ENCODE measurements around the gene PRKX.
"Not testable (repeated sequence)": the region's sequence is repeated elsewhere in the genome, so short reads cannot be mapped to it uniquely, and the experiment has no call there.

The PRKX gene

GRCh38 chrX:3707673-3708274, 5.7 kb downstream of the PRKX start:
- not testable (repeated sequence) for DNase-seq

DNA sequence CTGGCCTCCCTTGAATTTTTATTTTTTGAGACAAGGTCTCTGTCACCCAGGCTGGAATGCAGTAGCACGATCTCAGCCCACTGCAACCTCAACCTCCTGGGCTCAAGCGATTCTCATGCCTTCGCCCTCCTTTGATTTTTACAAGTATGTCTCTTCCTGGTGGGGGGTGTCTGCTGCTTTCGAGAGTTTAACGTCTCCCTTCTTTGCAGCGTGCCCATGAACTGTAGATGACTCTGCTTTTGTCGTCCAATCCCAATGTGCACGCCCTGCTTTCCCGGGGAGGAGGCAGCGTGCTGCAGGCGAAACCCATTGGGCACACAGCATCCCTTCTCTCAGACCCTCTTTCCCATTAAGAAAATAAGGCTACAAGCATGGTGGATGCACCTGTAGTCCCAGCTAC, 7.0 kb downstream of the PRKX start:
- DNase-seq: no peak

- DNase-seq: not testable (repeated sequence)
Observed at GRCh38 chrX:3703251-3703650, 10.2 kb downstream of the PRKX start.

DNA sequence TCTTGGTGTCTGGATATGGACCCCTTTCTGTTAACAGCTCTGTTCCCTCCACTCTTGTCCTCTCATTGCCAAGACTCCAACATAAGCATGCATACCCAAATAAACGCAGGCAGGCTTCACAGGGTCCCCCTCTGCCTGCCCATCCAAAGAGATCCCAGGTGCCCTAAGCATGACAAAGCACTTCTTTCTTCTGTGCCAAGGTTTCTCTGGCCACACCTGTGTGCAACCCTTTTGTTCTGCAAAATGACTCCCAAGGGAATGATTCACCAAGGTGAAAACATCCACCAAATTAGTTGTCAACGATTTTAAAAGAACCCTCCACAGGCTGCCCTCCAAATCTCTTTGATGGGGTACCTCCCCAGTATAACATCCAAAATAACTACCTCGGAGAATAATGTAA, 11.4 kb downstream of the PRKX start:
- not testable (repeated sequence) for DNase-seq

- DNase-seq: not testable (repeated sequence)
Observed at GRCh38 chrX:3701445-3701928, 12.0 kb downstream of the PRKX start.

DNA sequence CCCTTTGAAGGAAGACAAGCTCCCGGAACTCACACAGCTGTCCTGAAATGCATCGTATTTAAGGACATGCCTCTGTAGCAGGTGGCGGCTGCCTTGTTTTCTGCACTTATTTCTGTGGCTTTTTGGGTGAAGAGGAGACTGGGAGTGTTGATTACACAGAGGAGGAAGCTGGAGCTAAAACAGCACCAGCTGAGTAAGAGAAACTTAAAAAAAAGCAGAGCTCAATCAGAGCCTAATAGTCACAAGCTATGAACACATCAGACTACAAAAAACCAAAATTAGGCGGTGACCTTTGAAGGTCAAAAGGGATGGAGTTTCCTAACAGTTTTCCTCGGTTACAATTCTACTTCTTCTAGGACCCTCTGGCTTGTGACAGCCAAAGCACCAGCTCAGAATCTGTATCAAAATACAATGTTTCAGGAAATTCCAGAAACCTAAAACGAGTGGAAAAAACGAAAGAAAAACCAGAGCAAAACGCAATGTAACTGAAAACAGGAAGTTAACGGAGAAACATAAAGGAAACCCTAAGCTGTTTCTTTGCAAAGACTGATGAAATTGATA, 13.5 kb downstream of the PRKX start:
- peak; percentile 41 for DNase-seq

GRCh38 chrX:3697701-3698279, 15.7 kb downstream of the PRKX start:
- no peak for DNase-seq

GRCh38 chrX:3697220-3697684, 16.2 kb downstream of the PRKX start:
- no peak for DNase-seq

- no peak for DNase-seq
Observed at GRCh38 chrX:3695536-3695935, 17.9 kb downstream of the PRKX start.

DNA sequence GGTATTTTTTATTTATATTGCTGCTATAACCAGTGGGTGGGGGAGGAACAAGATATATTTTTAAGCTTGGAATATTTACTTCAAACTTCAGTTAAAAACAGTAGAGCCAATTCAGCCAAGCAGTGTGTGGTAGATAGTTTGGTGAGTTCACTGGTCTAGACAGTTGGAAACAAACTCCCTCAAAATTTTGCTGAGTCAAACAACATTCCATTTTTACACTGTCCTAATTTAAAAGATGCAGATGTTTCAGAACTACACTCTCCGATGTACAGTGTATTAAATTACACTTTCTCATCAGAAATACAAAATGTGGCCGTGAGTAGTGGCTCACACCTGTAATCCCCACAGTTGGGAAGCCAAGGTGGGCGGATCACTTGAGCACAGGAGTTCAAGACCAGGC, 23.3 kb downstream of the PRKX start:
- DNase-seq: no peak

DNA sequence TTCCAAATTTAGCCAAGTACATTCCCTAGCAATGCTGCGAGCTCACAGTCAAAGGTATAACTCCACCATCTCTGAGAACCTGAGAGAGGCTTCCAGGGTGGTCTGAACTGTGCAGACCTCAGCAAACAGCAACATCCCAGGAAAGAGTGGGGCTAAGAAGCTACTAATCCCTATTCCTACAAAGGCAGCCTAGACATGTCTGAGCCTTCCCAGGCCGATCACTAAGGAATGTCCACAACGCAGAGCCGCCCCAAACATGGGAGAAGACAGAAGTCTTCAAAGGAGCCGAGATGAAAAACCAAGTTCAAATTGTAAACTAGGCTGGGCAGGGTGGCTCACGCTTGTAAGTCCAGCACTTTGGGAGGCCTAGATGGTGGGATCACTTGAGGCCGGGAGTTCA, 30.2 kb downstream of the PRKX start:
- not testable (repeated sequence) for DNase-seq

- no peak for DNase-seq
Observed at GRCh38 chrX:3680459-3680858, 33.0 kb downstream of the PRKX start.

- DNase-seq: no peak
Observed at GRCh38 chrX:3679669-3680068, 33.8 kb downstream of the PRKX start.

- no peak for DNase-seq
Observed at GRCh38 chrX:3678328-3678727, 35.1 kb downstream of the PRKX start.

DNA sequence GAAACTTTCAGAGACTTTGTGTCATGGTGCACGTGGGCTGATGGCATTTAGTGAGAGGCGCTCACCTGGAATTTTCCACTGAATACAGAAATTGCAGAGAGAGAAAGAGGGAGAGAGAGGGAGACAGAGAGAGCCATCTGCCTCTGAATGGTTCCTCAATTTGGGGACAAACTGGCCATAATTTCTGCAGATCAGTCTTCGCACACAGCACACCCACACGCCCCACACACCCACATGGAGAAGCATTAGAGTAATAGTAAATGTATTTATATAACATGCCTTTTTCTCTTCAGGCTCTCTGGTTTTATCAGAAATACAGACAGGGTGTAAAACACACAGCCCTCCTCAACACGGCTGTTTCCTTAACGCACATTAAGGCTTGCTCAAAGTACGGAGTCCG, 38.6 kb downstream of the PRKX start:
- no peak for DNase-seq

- DNase-seq: no peak
Observed at GRCh38 chrX:3669841-3670475, 43.5 kb downstream of the PRKX start.

GRCh38 chrX:3666975-3667374, 46.5 kb downstream of the PRKX start:
- no peak for DNase-seq

- no peak for DNase-seq
Observed at GRCh38 chrX:3664921-3665320, 48.5 kb downstream of the PRKX start.

DNA sequence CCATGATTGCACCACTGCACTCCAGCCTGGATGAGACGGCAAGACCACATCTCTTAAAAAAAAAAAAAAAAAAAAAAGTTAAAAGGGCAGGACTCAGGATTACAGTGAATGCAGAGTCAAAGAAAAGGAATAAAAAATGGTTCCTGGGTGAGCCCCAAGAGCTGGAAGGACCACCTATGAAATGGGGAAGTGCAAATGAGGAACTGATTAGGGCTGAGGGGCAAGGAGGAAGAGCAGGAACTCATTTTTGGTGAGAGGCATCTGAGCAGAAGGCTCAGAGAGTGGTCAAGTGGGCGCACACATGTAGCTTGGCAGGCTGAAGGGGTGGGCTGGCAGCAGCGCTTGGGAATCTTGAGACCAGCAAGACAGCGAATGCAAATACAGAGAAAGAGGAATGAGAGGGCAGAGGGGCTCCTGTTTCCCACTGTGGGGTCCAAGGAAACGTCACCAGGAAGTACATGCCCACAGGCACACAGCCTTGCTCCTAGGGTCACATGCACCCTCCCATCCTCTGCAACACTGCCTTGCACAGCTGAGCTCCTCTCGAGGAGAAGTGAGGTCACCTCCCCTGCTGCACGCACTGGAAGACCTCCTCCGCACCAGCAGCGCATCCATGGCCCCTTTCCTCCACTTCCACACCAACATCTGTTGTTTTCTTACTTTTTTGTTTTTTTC, 49.7 kb downstream of the PRKX start:
- DNase-seq: peak; percentile 86

- no peak for DNase-seq
Observed at GRCh38 chrX:3659761-3660160, 53.7 kb downstream of the PRKX start.

- DNase-seq: no peak
Observed at GRCh38 chrX:3655181-3655580, 58.3 kb downstream of the PRKX start.

DNA sequence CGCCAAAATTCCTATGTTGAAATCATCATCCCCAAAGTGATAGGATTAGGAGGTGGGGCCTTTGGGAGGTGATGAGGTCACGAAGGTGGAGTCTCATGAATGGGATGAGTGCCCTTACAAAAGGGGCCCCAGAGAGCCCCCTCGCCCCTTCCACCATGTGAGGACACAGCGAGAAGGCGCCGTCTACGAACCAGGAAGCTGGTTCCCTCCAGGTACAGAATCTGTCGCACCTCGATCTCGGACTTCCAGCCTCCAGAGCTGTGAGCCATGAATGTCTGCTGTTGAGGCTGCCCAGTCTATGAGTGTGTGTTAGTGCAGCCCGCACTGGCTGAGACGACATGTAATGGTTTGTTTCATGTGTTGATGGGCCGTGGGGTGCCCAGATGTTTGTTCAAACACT, 60.3 kb downstream of the PRKX start:
- DNase-seq: no peak

- DNase-seq: no peak
Observed at GRCh38 chrX:3651277-3651676, 62.2 kb downstream of the PRKX start.

- DNase-seq: no peak
Observed at GRCh38 chrX:3648084-3648483, 65.4 kb downstream of the PRKX start.

Data from MV-4-11 (cell line).